WTC11 (cell line): Measurements from ENCODE around the gene CELF2. TPM values are rescaled to one million over a fixed set of nuclear protein-coding genes. Genes with fewer than 3 reads are reported as not detected.

ENCODE experiments used
- ATAC-seq: fragments of 200-7000 bp; cut with Tn5 transposase; 2 replicates; pipeline ENCODE4 v1.10.0; 2021; ENCODE audit warnings: mild to moderate bottlenecking, moderate library complexity
- CTCF ChIA-PET: fragments of 300-600 bp; sonication (Branson Sonifier 250); formaldehyde crosslinking; loops from one replicate; lab custom pipeline; 2021; ENCODE audit warnings: antibody characterized with exemption; lab: Charles Lee
- POLR2A ChIA-PET: fragments of 350-600 bp; sonication (Branson Sonifier 250); formaldehyde crosslinking; loops from one replicate; lab custom pipeline; 2021; ENCODE audit warnings: antibody characterized with exemption; lab: Charles Lee
- DNase-seq: peaks from one replicate; pipeline ENCODE4 v3.0.0; 2021; ENCODE audit warnings: low spot score
- H3K27ac Mint-ChIP-seq: 2 replicates; pipeline ENCODE4 v1.8.0; 2021; ENCODE audit warnings: mixed read lengths
- H3K27me3 Mint-ChIP-seq: 2 replicates; pipeline ENCODE4 v1.8.0; 2021; ENCODE audit warnings: low read depth, mild to moderate bottlenecking, moderate library complexity, mixed read lengths
- H3K36me3 Mint-ChIP-seq: 2 replicates; pipeline ENCODE4 v1.8.0; 2021; ENCODE audit warnings: mixed read lengths
- H3K4me1 Mint-ChIP-seq: 2 replicates; pipeline ENCODE4 v1.8.0; 2022; ENCODE audit warnings: mixed read lengths
- H3K4me3 Mint-ChIP-seq: 2 replicates; pipeline ENCODE4 v1.8.0; 2021; ENCODE audit warnings: mild to moderate bottlenecking, moderate library complexity, mixed read lengths
- H3K9me3 Mint-ChIP-seq: 2 replicates; pipeline ENCODE4 v1.8.0; 2021; ENCODE audit warnings: mixed read lengths
- AFF4 ChIP-seq: sonication (generic); formaldehyde crosslinking; IDR thresholded peaks from 2 replicates; pipeline ENCODE4 v1.8.1; 2023; ENCODE audit warnings: mild to moderate bottlenecking, missing genetic modification reagents, borderline replicate concordance
- ATF1 ChIP-seq: sonication (generic); formaldehyde crosslinking; IDR thresholded peaks from 2 replicates; pipeline ENCODE4 v1.8.1; 2023; ENCODE audit warnings: mild to moderate bottlenecking, moderate library complexity, missing genetic modification reagents
- CREB1 ChIP-seq: sonication (generic); formaldehyde crosslinking; IDR thresholded peaks from 2 replicates; pipeline ENCODE4 v1.8.0; 2023; ENCODE audit warnings: mild to moderate bottlenecking, missing genetic modification reagents
- ETV6 ChIP-seq: sonication (generic); formaldehyde crosslinking; IDR thresholded peaks from 2 replicates; pipeline ENCODE4 v1.8.1; 2022; ENCODE audit warnings: mild to moderate bottlenecking, missing genetic modification reagents
- FOXK1 ChIP-seq: sonication (generic); formaldehyde crosslinking; IDR thresholded peaks from 2 replicates; pipeline ENCODE4 v1.8.0; 2022; ENCODE audit warnings: mild to moderate bottlenecking, moderate library complexity, missing genetic modification reagents
- IRF2 ChIP-seq: sonication (generic); formaldehyde crosslinking; IDR thresholded peaks from 2 replicates; pipeline ENCODE4 v1.8.0; 2022; ENCODE audit warnings: low read depth, missing genetic modification reagents, borderline replicate concordance
- OVOL2 ChIP-seq: fragments of 250-450 bp; sonication (Bioruptor Pico); IDR thresholded peaks from 2 replicates; pipeline ENCODE4 v1.9.0; 2021; ENCODE audit warnings: mild to moderate bottlenecking, borderline replicate concordance
- SMAD3 ChIP-seq: sonication (generic); formaldehyde crosslinking; IDR thresholded peaks from 2 replicates; pipeline ENCODE4 v1.8.0; 2022; ENCODE audit warnings: missing genetic modification reagents, mild to moderate bottlenecking, borderline replicate concordance
- SOX15 ChIP-seq: fragments of 250-450 bp; sonication (Bioruptor Pico); IDR thresholded peaks from 2 replicates; pipeline ENCODE4 v1.9.0; 2021; ENCODE audit warnings: mild to moderate bottlenecking
- SP1 ChIP-seq: sonication (generic); formaldehyde crosslinking; conservative IDR thresholded peaks from 2 replicates; pipeline ENCODE4 v1.8.1; 2022; ENCODE audit warnings: missing genetic modification reagents
- ZNF317 ChIP-seq: sonication (generic); formaldehyde crosslinking; IDR thresholded peaks from 2 replicates; pipeline ENCODE4 v1.8.1; 2023; ENCODE audit warnings: low read depth, mild to moderate bottlenecking, moderate library complexity, missing genetic modification reagents, borderline replicate concordance
- total RNA-seq: library from RNA; stranded (reverse); gene quantifications from 3 replicates; pipeline ENCODE4 v1.2.3, GENCODE V29; 2021
- TF ChIP-seq, protein P1 (sequence below): sonication (generic); formaldehyde crosslinking; IDR thresholded peaks from 2 replicates; pipeline ENCODE4 v1.8.1; 2022; ENCODE audit warnings: low read depth, mild to moderate bottlenecking, moderate library complexity, missing genetic modification reagents, borderline replicate concordance
- TF ChIP-seq, protein P2 (sequence below): fragments of 250-450 bp; sonication (Bioruptor Pico); IDR thresholded peaks from 2 replicates; pipeline ENCODE4 v1.9.0; 2021; ENCODE audit warnings: moderate library complexity, mild to moderate bottlenecking, inconsistent platforms, borderline replicate concordance
- TF ChIP-seq, protein P3 (sequence below): sonication (generic); formaldehyde crosslinking; IDR thresholded peaks from 2 replicates; pipeline ENCODE4 v1.8.0; 2023; ENCODE audit warnings: missing genetic modification reagents, mild to moderate bottlenecking, borderline replicate concordance
- TF ChIP-seq, protein P4 (sequence below): sonication (generic); formaldehyde crosslinking; conservative IDR thresholded peaks from 2 replicates; pipeline ENCODE4 v1.8.1; 2022; ENCODE audit warnings: mild to moderate bottlenecking, missing genetic modification reagents
- TF ChIP-seq, protein P5 (sequence below): sonication (generic); formaldehyde crosslinking; IDR thresholded peaks from 2 replicates; pipeline ENCODE4 v1.8.1; 2023; ENCODE audit warnings: mild to moderate bottlenecking, missing genetic modification reagents, moderate library complexity

The CELF2 gene
- total RNA-seq, 1 experiment from 2014 or later = 24.6 TPM

DNA sequence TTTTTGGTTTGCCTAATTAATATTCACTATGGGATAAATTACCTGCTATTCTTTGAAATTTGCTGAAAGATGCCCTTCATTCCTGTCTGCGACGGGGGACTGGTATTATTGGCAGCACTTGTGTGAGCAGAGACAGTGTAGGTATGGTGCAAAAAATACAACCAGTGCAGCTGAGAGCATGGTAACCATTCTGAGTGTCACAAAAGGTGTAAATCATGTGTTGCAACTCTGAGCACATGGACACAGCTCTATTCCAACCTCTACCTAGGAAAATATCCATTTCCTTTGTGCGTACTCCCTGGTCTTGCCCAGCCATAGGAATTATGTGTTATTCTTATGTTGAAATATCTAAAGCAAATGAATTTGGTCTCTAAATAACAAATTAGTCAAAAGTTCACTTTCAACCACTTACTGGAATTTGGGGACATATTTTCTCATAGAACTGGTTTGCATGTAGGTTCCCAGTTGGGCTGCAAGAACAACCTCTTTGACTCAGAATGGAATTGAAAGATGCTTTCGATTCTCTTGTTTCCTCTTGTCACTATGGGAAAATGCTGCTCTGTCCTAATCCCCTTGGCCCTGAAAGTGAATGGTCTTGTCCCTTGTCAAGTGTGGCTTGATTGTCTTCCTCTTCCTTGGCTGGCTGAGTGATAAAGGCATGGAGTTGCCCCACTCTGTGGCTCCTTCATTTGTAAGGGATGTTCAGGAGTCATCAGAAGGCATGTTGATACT is 57.0 kb downstream of the CELF2 start:
- POLR2A ChIA-PET = no interaction called here
- H3K27ac Mint-ChIP-seq = peak overlapping the region; percentile 57; the same call in 1 of the 2 replicates
- DNase-seq (no peak), ATAC-seq (no peak; the same call in 1 of the 2 replicates)
- no peaks in the 10 kb centered on the region for H3K36me3 Mint-ChIP-seq
- no peaks in the 10 kb centered on the region for H3K27me3 Mint-ChIP-seq
- H3K4me3 Mint-ChIP-seq = no peak overlapping the region
- TF ChIP-seq ZNF317 (CRISPR knock-in tag) (no peak), SMAD3 (CRISPR knock-in tag) (no peak), SOX15 (no peak), ETV6 (CRISPR knock-in tag) (no peak), CREB1 (CRISPR knock-in tag) (no peak), SP1 (CRISPR knock-in tag) (no peak), FOXK1 (CRISPR knock-in tag) (no peak), OVOL2 (CRISPR knock-in tag) (no peak), ATF1 (no peak), IRF2 (CRISPR knock-in tag) (no peak), AFF4 (CRISPR knock-in tag) (no peak)
- TF ChIP-seq, protein P1, sequence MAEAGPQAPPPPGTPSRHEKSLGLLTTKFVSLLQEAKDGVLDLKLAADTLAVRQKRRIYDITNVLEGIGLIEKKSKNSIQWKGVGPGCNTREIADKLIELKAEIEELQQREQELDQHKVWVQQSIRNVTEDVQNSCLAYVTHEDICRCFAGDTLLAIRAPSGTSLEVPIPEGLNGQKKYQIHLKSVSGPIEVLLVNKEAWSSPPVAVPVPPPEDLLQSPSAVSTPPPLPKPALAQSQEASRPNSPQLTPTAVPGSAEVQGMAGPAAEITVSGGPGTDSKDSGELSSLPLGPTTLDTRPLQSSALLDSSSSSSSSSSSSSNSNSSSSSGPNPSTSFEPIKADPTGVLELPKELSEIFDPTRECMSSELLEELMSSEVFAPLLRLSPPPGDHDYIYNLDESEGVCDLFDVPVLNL (CRISPR knock-in tag) = no peak
- TF ChIP-seq, protein P2, sequence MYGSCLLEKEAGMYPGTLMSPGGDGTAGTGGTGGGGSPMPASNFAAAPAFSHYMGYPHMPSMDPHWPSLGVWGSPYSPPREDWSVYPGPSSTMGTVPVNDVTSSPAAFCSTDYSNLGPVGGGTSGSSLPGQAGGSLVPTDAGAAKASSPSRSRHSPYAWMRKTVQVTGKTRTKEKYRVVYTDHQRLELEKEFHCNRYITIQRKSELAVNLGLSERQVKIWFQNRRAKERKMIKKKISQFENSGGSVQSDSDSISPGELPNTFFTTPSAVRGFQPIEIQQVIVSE (CRISPR knock-in tag) = no peak
- TF ChIP-seq, protein P3, sequence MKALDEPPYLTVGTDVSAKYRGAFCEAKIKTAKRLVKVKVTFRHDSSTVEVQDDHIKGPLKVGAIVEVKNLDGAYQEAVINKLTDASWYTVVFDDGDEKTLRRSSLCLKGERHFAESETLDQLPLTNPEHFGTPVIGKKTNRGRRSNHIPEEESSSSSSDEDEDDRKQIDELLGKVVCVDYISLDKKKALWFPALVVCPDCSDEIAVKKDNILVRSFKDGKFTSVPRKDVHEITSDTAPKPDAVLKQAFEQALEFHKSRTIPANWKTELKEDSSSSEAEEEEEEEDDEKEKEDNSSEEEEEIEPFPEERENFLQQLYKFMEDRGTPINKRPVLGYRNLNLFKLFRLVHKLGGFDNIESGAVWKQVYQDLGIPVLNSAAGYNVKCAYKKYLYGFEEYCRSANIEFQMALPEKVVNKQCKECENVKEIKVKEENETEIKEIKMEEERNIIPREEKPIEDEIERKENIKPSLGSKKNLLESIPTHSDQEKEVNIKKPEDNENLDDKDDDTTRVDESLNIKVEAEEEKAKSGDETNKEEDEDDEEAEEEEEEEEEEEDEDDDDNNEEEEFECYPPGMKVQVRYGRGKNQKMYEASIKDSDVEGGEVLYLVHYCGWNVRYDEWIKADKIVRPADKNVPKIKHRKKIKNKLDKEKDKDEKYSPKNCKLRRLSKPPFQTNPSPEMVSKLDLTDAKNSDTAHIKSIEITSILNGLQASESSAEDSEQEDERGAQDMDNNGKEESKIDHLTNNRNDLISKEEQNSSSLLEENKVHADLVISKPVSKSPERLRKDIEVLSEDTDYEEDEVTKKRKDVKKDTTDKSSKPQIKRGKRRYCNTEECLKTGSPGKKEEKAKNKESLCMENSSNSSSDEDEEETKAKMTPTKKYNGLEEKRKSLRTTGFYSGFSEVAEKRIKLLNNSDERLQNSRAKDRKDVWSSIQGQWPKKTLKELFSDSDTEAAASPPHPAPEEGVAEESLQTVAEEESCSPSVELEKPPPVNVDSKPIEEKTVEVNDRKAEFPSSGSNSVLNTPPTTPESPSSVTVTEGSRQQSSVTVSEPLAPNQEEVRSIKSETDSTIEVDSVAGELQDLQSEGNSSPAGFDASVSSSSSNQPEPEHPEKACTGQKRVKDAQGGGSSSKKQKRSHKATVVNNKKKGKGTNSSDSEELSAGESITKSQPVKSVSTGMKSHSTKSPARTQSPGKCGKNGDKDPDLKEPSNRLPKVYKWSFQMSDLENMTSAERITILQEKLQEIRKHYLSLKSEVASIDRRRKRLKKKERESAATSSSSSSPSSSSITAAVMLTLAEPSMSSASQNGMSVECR = no peak
- TF ChIP-seq, protein P4, sequence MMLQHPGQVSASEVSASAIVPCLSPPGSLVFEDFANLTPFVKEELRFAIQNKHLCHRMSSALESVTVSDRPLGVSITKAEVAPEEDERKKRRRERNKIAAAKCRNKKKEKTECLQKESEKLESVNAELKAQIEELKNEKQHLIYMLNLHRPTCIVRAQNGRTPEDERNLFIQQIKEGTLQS (CRISPR knock-in tag) = no peak
- TF ChIP-seq, protein P5, sequence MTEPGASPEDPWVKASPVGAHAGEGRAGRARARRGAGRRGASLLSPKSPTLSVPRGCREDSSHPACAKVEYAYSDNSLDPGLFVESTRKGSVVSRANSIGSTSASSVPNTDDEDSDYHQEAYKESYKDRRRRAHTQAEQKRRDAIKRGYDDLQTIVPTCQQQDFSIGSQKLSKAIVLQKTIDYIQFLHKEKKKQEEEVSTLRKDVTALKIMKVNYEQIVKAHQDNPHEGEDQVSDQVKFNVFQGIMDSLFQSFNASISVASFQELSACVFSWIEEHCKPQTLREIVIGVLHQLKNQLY = no peak
- CTCF ChIA-PET = no interaction called here
- H3K9me3 Mint-ChIP-seq = no peaks in the 10 kb centered on the region
- H3K4me1 Mint-ChIP-seq = peaks cover 49% of the 10 kb centered on the region
